Stimulated activated CD4-positive, alpha-beta T cell treated with anti-CD3 and anti-CD28 coated beads, Interleukin-4, amount 100 ng/mL, for 24 hours (primary cell): ENCODE data around the gene IRF3.
A peak's percentile ranks its signal among the peaks of the same experiment; 100 is the strongest.

Source experiments
- DNase-seq: peaks from one replicate; pipeline ENCODE4 v3.0.0-alpha.2; 2020

The IRF3 gene

GRCh38 chr19:49687566-49688316 is 22.1 kb upstream of the IRF3 start:
- DNase-seq, result no peak

GRCh38 chr19:49687150-49687549 is 21.5 kb upstream of the IRF3 start:
- no peak for DNase-seq

- no peak for DNase-seq
Measured at GRCh38 chr19:49686503-49687088, 20.9 kb upstream of the IRF3 start.

- DNase-seq, result no peak
Measured at GRCh38 chr19:49685845-49686332, 20.2 kb upstream of the IRF3 start.

GRCh38 chr19:49684983-49685553 is 19.4 kb upstream of the IRF3 start:
- DNase-seq, result no peak

- no peak for DNase-seq
Measured at GRCh38 chr19:49684251-49684982, 18.8 kb upstream of the IRF3 start.

GRCh38 chr19:49683814-49684250 is 18.2 kb upstream of the IRF3 start:
- no peak for DNase-seq

- no peak for DNase-seq
Measured at GRCh38 chr19:49682274-49682673, 16.6 kb upstream of the IRF3 start.

GRCh38 chr19:49681830-49682229 is 16.2 kb upstream of the IRF3 start:
- no peak for DNase-seq

- DNase-seq, result peak; percentile 95
Measured at GRCh38 chr19:49680421-49681351, 15.0 kb upstream of the IRF3 start.

GRCh38 chr19:49679771-49680413 is 14.2 kb upstream of the IRF3 start:
- no peak for DNase-seq

- DNase-seq, result no peak
Measured at GRCh38 chr19:49678985-49679770, 13.5 kb upstream of the IRF3 start.

- DNase-seq, result peak; percentile 86
Measured at GRCh38 chr19:49677901-49678674, 12.4 kb upstream of the IRF3 start.

- peak; percentile 52 for DNase-seq
Measured at GRCh38 chr19:49677231-49677900, 11.7 kb upstream of the IRF3 start, which contains the start of gene PRMT1. Gene PRMT1, plus strand, starts transcription at chr19:49677271. Its CDS starts 10 bp downstream, at chr19:49677281.

- DNase-seq, result peak; percentile 99
Measured at GRCh38 chr19:49676784-49677230, 11.2 kb upstream of the IRF3 start.

GRCh38 chr19:49676136-49676783 is 10.6 kb upstream of the IRF3 start:
- DNase-seq, result peak; percentile 75

GRCh38 chr19:49672131-49672919 is 6.7 kb upstream of the IRF3 start:
- DNase-seq, result peak; percentile 81

- DNase-seq, result no peak
Measured at GRCh38 chr19:49669516-49669915, 3.9 kb upstream of the IRF3 start.
